Measurements from ENCODE around the gene LYPD1.

The LYPD1 gene

DNA sequence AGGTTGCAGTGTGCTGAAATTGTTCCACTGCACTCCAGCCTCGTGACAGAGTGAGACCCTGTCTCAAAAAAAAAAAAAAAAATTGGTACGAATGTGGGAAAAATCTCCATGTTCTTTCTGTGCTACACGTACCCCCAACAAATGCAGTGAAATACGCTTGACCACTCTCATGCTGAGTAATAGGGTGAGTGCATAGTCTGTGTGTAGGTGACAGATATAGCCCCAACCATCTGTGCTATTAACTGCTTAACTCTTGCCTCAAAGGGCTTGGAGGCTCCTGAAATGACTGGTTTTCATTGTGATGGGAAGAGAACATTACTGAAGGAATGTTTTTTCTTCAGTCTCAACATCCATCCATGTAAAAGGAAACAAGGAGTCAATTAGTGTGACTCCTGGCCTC lies 15.7 kb downstream of the LYPD1 start:
- no peaks in the 10 kb centered on the region for H3K4me1 ChIP-seq
- no peaks in the 10 kb centered on the region for H3K27me3 ChIP-seq

DNA sequence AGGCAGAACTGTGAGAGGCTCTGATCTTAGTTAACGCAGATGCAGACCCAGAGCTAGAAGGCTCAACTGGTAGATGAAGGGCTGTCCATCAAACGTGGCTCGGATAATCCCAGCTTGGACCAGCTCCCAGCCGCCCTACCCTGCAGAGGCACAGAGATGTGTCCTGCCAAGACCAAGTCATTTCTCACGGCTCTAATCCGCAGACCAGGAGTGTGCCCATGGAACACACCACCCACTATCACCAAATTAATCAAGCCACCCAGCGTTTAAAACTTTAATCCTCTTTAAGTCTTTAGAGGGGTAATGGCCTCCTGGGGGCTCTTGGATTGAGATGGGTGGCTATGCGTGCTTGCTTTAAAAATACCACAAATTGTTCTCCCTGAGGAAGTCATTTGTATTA lies 17.5 kb downstream of the LYPD1 start:
- Histone ChIP-seq H3K4me3 (no peak overlapping the region), H3K9ac (no peak overlapping the region), H3K4me2 (no peak overlapping the region), H4K20me1 (no peaks in the 10 kb centered on the region), H3K9me3 (no peaks in the 10 kb centered on the region), H3K36me3 (no peaks in the 10 kb centered on the region), H3K27ac (no peak overlapping the region), H3K4me1 (peaks cover 4% of the 10 kb centered on the region), H3K27me3 (no peaks in the 10 kb centered on the region)
- TF ChIP-seq Cebpa-rat (IDR thresholded peaks at IDR 0.05): no peak

More for the DNA sequence above, 15.7 kb downstream of the LYPD1 start:
- Histone ChIP-seq H3K36me3 (no peaks in the 10 kb centered on the region), H4K20me1 (no peaks in the 10 kb centered on the region), H3K4me3 (no peak overlapping the region), H3K9ac (no peak overlapping the region), H3K4me2 (no peak overlapping the region), H3K27ac (no peak overlapping the region), H3K9me3 (no peaks in the 10 kb centered on the region)
- TF ChIP-seq Cebpa-rat (IDR thresholded peaks at IDR 0.05): no peak

DNA sequence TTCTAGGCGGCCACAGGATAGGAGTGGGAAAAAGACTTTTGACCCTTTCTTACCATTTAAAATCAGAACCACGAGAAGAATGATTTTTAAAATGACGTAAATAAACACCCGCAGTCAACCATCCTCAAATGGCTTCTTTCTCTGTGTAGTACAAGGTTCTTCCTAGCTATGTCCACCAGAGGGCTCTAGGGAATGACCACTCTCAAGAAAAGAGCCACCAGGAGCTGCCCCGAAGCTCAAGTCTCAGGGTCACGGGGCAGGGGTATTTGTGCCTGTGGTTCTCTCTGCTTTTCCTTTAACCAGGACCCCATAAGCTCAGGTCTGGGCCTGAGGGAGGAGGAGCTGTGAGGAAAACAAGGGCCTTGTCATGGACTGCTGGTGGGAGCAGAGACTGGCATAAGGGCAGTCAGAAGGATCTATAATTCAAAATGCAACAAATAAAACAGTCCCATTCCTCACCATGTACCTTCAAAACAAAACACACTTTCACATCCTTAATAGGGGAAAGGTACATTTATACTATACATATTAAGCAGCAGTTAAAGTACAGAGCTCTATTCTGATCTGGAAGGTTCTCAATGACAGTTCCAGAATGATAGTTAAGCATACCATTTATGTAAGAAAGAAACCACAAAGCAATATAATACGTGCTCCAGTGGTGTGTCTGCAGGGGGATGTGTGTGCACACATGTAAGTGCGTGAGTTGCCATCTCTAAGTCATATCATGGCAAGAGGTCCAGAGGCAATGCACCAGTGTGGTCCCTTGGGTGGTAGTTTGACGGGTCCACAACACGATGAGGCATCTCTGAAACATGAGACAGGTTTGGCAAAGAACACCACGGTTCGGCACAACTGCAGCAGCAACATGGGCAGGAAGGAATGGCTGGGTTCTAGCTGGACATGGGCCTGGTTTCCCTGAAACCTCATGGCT lies 18.6 kb downstream of the LYPD1 start:
- Histone ChIP-seq H3K27me3 (no peaks in the 10 kb centered on the region), H3K4me3 (no peak overlapping the region), H3K4me2 (no peak overlapping the region), H3K36me3 (no peaks in the 10 kb centered on the region), H3K4me1 (peaks cover 15% of the 10 kb centered on the region), H3K27ac (no peak overlapping the region), H4K20me1 (no peaks in the 10 kb centered on the region), H3K9ac (no peak overlapping the region), H3K9me3 (no peaks in the 10 kb centered on the region)
- no peak for TF ChIP-seq Cebpa-rat (IDR thresholded peaks at IDR 0.05)

DNA sequence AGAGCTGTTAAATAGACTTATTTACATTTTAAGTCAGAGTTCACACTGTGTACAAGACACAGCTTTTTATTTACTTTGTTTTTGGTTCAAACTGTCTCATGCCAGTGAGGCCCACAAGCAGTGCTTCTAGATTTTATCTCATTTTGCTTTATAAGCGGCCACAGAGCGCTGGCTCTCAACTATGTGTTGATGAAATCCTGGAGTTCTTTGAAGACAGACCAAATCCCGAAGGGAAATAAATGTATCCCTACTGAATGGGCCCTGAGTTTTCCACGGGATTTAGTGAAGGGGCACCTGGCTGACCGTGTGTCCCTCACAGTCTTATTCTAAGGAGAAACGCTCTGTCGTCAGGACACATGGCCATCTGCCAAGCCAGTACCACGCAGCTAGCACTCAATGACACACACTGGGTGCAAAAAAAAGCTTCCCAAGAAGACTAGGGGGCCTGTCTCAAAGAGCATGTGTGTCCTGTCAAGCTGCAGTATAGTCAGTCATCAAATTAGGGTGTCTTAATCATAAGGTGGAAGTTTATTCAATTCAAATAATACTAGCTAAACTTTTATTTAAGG lies 23.4 kb downstream of the LYPD1 start:
- no peak overlapping the region for H3K9ac ChIP-seq
- H3K27me3 ChIP-seq: no peaks in the 10 kb centered on the region
- peaks cover 57% of the 10 kb centered on the region for H3K4me1 ChIP-seq
- H3K4me3 ChIP-seq: no peak overlapping the region
- H3K36me3 ChIP-seq: no peaks in the 10 kb centered on the region
- peak overlapping the region; percentile 68 for H3K4me2 ChIP-seq
- TF ChIP-seq Cebpa-rat (IDR thresholded peaks at IDR 0.05): no peak
- no peak overlapping the region for H3K27ac ChIP-seq
- H4K20me1 ChIP-seq: no peaks in the 10 kb centered on the region
- H3K9me3 ChIP-seq: no peaks in the 10 kb centered on the region

DNA sequence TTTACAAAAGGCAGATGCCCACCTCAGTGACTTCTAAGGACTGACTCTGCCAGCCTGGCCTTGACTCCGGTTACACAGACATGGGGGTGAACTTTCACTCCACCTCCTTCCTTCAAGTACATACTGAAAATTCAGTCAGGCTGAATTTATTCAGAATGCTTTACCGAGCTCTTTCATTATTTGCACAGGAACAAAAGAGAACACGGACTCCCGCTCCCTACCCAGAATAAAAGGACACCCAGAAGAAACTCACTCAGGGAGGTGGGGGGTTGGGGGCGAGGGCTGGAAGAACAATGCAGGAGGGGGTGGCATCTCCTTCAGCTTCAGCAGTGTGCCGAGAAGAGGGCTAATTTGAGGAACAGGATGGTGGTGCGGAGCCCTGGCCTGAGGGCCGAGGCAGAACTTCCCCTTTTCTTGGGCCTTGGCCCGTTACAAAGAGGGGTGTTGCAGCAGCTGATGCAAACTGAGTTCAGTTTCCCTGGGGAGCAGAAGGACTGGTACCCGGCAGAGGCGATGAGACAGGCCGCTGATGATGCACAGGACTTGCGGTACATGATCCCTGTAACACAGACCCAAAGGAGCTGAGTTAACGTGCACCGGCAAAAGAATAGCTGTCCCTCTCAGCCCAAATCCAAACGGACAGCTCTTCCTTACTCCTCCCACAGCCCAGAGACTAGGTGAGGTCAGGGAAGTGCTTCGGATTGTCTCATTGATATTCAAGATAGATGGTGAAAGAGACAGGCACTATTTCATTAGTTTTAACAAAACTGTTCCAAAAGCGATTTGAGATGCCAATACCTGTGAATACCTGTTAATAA lies 24.1 kb downstream of the LYPD1 start:
- peak overlapping the region; percentile 68 for H3K4me2 ChIP-seq
- H3K4me3 ChIP-seq: no peak overlapping the region
- no peaks in the 10 kb centered on the region for H3K9me3 ChIP-seq
- no peak overlapping the region for H3K9ac ChIP-seq
- no peaks in the 10 kb centered on the region for H3K27me3 ChIP-seq
- peak overlapping the region; percentile 44; the same call in 1 of the 2 replicates for H3K27ac ChIP-seq
- peaks cover 57% of the 10 kb centered on the region for H3K4me1 ChIP-seq
- no peak for TF ChIP-seq Cebpa-rat (IDR thresholded peaks at IDR 0.05)
- H4K20me1 ChIP-seq: no peaks in the 10 kb centered on the region
- H3K36me3 ChIP-seq: no peaks in the 10 kb centered on the region

DNA sequence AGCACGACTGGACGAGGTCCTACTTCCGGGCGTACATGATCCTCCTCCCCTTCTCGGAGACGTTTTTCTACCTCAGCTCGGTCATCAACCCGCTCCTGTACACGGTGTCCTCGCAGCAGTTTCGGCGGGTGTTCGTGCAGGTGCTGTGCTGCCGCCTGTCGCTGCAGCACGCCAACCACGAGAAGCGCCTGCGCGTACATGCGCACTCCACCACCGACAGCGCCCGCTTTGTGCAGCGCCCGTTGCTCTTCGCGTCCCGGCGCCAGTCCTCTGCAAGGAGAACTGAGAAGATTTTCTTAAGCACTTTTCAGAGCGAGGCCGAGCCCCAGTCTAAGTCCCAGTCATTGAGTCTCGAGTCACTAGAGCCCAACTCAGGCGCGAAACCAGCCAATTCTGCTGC lies 24.8 kb downstream of the LYPD1 start:
- Histone ChIP-seq H3K4me2 (peak overlapping the region; percentile 68), H3K9ac (no peak overlapping the region), H3K4me3 (no peak overlapping the region), H3K36me3 (no peaks in the 10 kb centered on the region), H3K27me3 (no peaks in the 10 kb centered on the region), H3K4me1 (peaks cover 57% of the 10 kb centered on the region), H4K20me1 (no peaks in the 10 kb centered on the region), H3K9me3 (no peaks in the 10 kb centered on the region), H3K27ac (peak overlapping the region; percentile 44; the same call in 1 of the 2 replicates)
- TF ChIP-seq Cebpa-rat (IDR thresholded peaks at IDR 0.05): no peak

DNA sequence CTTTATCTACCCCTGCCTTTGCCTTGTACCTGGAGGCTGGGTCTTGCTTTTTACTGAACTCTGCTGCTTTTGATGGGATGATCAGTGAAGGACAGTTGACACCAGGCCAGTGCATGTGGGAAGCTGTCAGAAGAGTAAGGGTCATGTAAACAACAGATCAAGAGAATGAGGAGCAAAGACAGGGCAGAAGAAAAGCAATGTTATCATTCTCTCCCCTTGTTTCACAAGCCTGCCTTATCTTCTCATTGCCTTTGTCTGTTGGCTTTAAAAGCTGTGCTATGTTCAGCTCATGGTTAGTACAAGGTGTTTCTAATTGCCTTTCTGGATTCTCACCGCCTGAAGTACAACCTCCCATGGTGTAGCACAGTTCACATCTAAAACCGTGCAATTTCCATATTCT lies 27.6 kb downstream of the LYPD1 start:
- no peaks in the 10 kb centered on the region for H3K27me3 ChIP-seq
- H3K9me3 ChIP-seq: no peaks in the 10 kb centered on the region
- H3K4me1 ChIP-seq: peaks cover 52% of the 10 kb centered on the region
- H3K9ac ChIP-seq: no peak overlapping the region
- no peak overlapping the region for H3K27ac ChIP-seq
- no peak overlapping the region for H3K4me3 ChIP-seq
- no peak for TF ChIP-seq Cebpa-rat (IDR thresholded peaks at IDR 0.05)
- H4K20me1 ChIP-seq: no peaks in the 10 kb centered on the region
- no peak overlapping the region for H3K4me2 ChIP-seq
- H3K36me3 ChIP-seq: no peaks in the 10 kb centered on the region

DNA sequence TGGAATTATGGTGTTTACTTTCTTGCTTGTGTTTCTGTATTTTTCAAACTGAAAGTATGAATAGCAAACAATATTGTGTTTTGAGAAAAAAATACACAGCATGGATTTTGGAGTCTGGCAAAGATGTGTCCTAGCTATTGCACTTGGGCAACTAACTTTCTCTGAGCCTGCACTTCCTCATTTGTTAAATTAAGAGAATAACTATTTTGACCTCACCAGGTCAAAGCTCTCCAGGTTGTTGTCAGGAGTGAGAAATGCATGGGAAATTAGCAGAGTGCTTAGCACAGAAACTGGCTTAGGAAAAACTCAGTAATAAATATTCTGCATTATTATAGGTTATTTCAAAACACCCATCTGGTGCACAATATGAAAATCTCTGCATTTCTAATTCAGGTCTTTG lies 28.2 kb downstream of the LYPD1 start:
- H4K20me1 ChIP-seq: no peaks in the 10 kb centered on the region
- peaks cover 46% of the 10 kb centered on the region for H3K4me1 ChIP-seq
- no peak overlapping the region for H3K27ac ChIP-seq
- no peak overlapping the region for H3K9ac ChIP-seq
- no peaks in the 10 kb centered on the region for H3K36me3 ChIP-seq
- no peak overlapping the region for H3K4me3 ChIP-seq
- TF ChIP-seq Cebpa-rat (IDR thresholded peaks at IDR 0.05): no peak
- no peaks in the 10 kb centered on the region for H3K27me3 ChIP-seq
- H3K4me2 ChIP-seq: no peak overlapping the region
- H3K9me3 ChIP-seq: no peaks in the 10 kb centered on the region

DNA sequence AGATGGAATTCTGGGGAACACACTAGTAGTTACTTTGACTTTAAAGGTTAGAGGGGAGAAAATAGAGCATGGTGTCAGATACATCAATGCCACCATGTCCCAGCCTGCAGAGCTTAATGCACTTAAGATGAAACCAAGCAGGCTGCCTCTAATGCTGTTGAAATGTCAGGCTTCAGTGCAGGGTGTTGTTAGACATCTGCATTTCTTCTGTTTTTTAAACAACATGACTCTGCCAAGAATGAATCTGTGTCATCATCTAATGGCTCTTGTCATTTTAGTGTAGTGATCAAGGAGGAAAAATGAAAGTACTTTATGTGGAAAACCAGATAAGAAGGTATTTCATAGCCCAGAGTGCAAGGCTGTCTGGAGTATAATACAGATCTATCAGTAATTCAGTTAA lies 29.9 kb downstream of the LYPD1 start:
- Histone ChIP-seq H3K4me1 (peaks cover 29% of the 10 kb centered on the region), H3K36me3 (no peaks in the 10 kb centered on the region), H3K27ac (no peak overlapping the region), H3K4me3 (no peak overlapping the region), H3K9ac (no peak overlapping the region), H3K9me3 (no peaks in the 10 kb centered on the region), H4K20me1 (no peaks in the 10 kb centered on the region), H3K27me3 (no peaks in the 10 kb centered on the region), H3K4me2 (no peak overlapping the region)
- no peak for TF ChIP-seq Cebpa-rat (IDR thresholded peaks at IDR 0.05)

All from BLaER1 (cell line).